ENCODE measurements around the gene FAR1.
A peak's percentile ranks its signal among the peaks of the same experiment; 100 is the strongest.

FAR1 gene

GRCh38 chr11:13663631-13664071 is 4.8 kb upstream of the FAR1 start:
- Histone ChIP-seq H3K4me2 (ENCODE audit: low read length) (no peak overlapping the region), H3K27ac (no peak overlapping the region), H3K9me3 (ENCODE audit: control insufficient read depth, low read length) (no peaks in the 10 kb centered on the region), H3K36me3 (ENCODE audit: control insufficient read depth, insufficient read depth, low read length) (no peaks in the 10 kb centered on the region), H3K4me3 (ENCODE audit: low read depth, low read length) (no peak overlapping the region), H2AFZ (no peak overlapping the region), H3K9ac (no peak overlapping the region), H3K4me1 (no peaks in the 10 kb centered on the region), H3K27me3 (ENCODE audit: control insufficient read depth, insufficient read depth, low read length) (no peaks in the 10 kb centered on the region), H3K79me2 (no peaks in the 10 kb centered on the region)
- TF ChIP-seq CTCF (IDR thresholded peaks at IDR 0.05), result no peak

GRCh38 chr11:13664351-13664750 is 4.1 kb upstream of the FAR1 start:
- Histone ChIP-seq H3K36me3 (ENCODE audit: control insufficient read depth, insufficient read depth, low read length) (no peaks in the 10 kb centered on the region), H3K9ac (no peak overlapping the region), H3K4me3 (ENCODE audit: low read depth, low read length) (no peak overlapping the region), H2AFZ (no peak overlapping the region), H3K27ac (no peak overlapping the region), H3K4me2 (ENCODE audit: low read length) (no peak overlapping the region), H3K9me3 (ENCODE audit: control insufficient read depth, low read length) (no peaks in the 10 kb centered on the region), H3K4me1 (no peaks in the 10 kb centered on the region), H3K27me3 (ENCODE audit: control insufficient read depth, insufficient read depth, low read length) (no peaks in the 10 kb centered on the region), H3K79me2 (peaks cover 5% of the 10 kb centered on the region)
- no peak for TF ChIP-seq CTCF (IDR thresholded peaks at IDR 0.05)

DNA sequence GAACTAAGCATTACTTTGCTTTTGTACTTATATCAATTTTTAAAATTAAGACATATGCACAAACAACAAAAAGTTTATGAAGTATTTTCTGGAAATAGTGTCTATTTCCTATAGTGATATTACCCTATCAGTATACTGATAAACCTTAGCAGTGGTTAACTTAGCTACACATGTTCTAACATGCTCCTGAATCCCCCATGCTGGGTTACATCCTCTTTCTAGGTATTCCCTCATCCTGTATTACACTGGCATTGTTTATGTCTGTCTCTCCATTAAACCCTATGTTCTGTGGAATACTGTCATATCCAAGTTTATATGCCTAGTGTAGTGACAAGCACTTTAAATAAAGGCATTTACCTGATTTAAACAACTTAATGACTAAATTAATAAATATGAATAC is 1.8 kb upstream of the FAR1 start:
- Histone ChIP-seq H2AFZ (no peak overlapping the region), H3K4me1 (no peaks in the 10 kb centered on the region), H3K9me3 (ENCODE audit: control insufficient read depth, low read length) (no peaks in the 10 kb centered on the region), H3K27ac (no peak overlapping the region), H3K27me3 (ENCODE audit: control insufficient read depth, insufficient read depth, low read length) (no peaks in the 10 kb centered on the region), H3K79me2 (peaks cover 16% of the 10 kb centered on the region), H3K9ac (no peak overlapping the region), H3K36me3 (ENCODE audit: control insufficient read depth, insufficient read depth, low read length) (no peaks in the 10 kb centered on the region), H3K4me2 (ENCODE audit: low read length) (no peak overlapping the region), H3K4me3 (ENCODE audit: low read depth, low read length) (no peak overlapping the region)
- no peak for TF ChIP-seq CTCF (IDR thresholded peaks at IDR 0.05)

- TF ChIP-seq CTCF (IDR thresholded peaks at IDR 0.05), result no peak
- Histone ChIP-seq H3K27ac (no peak overlapping the region), H3K4me1 (no peaks in the 10 kb centered on the region), H3K4me2 (ENCODE audit: low read length) (no peak overlapping the region), H2AFZ (peak overlapping the region; percentile 91), H3K27me3 (ENCODE audit: control insufficient read depth, insufficient read depth, low read length) (no peaks in the 10 kb centered on the region), H3K79me2 (peaks cover 18% of the 10 kb centered on the region), H3K9ac (no peak overlapping the region), H3K4me3 (ENCODE audit: low read depth, low read length) (no peak overlapping the region), H3K9me3 (ENCODE audit: control insufficient read depth, low read length) (no peaks in the 10 kb centered on the region), H3K36me3 (ENCODE audit: control insufficient read depth, insufficient read depth, low read length) (no peaks in the 10 kb centered on the region)
Measured at GRCh38 chr11:13667245-13667644, 1.2 kb upstream of the FAR1 start.

DNA sequence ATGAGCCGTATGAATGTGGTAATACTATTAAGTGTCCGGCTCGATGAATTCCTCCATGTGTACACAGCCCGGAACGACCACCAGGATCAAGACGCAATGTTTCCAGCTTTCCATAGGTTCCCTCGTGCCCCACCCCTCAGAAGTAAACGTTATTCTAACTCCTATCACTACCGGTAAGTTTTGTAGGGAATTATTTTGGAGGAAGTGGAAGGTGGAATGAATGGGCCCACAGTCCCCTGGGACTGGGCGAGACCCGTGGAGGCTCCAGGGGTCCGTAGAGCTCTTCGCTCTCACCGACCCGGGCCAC is 720 bp upstream of the FAR1 start:
- no peak for TF ChIP-seq CTCF (IDR thresholded peaks at IDR 0.05)
- Histone ChIP-seq H3K4me3 (ENCODE audit: low read depth, low read length) (peak overlapping the region; percentile 71), H3K4me1 (no peaks in the 10 kb centered on the region), H3K27me3 (ENCODE audit: control insufficient read depth, insufficient read depth, low read length) (no peaks in the 10 kb centered on the region), H3K9me3 (ENCODE audit: control insufficient read depth, low read length) (no peaks in the 10 kb centered on the region), H3K36me3 (ENCODE audit: control insufficient read depth, insufficient read depth, low read length) (no peaks in the 10 kb centered on the region), H3K9ac (no peak overlapping the region), H3K79me2 (peaks cover 18% of the 10 kb centered on the region), H3K4me2 (ENCODE audit: low read length) (peak overlapping the region; percentile 84), H2AFZ (peak overlapping the region; percentile 91), H3K27ac (peak overlapping the region; percentile 43)

All from parathyroid adenoma (tissue), 2 donors.